Heart right ventricle (tissue), 16 donors: ENCODE data around the gene TUFM. TPM values are rescaled to one million over a fixed set of nuclear protein-coding genes. Genes with fewer than 3 reads are reported as not detected.

Source experiments
- ATAC-seq, 8 donors: fragments of 200-7000 bp; cut with Tn5 transposase; one replicate each; pipeline ENCODE4 v1.9.1; 2020; ENCODE audit warnings: mild to moderate bottlenecking in 8 of 8, moderate library complexity in 8 of 8, moderate number of reproducible peaks in 1 of 8
- DNase-seq, 2 donors: peaks; one replicate each; pipeline ENCODE4 v3.0.0-alpha.2; 2020
- H3K27ac ChIP-seq, 10 donors: fragments of 200-600 bp; sonication (generic) in 2 of 10; one replicate each; pipeline versions ENCODE4 v1.5.0 to v1.8.0; 2020 to 2022; ENCODE audit warnings: mild to moderate bottlenecking in 3 of 10
- H3K27me3 ChIP-seq, 7 donors: fragments of 200-600 bp; one replicate each; pipeline ENCODE4 v1.8.0; 2021 to 2022; ENCODE audit warnings: mild to moderate bottlenecking in 2 of 7
- H3K36me3 ChIP-seq, 9 donors: fragments of 200-600 bp; sonication (generic) in 1 of 9; one replicate each; pipeline versions ENCODE4 v1.5.0 to v1.8.0; 2020 to 2022; ENCODE audit warnings: mild to moderate bottlenecking in 2 of 9
- H3K4me1 ChIP-seq, 9 donors: fragments of 200-600 bp; sonication (generic) in 1 of 9; one replicate each; pipeline versions ENCODE4 v1.5.0 to v1.8.0; 2020 to 2022; ENCODE audit warnings: mild to moderate bottlenecking in 4 of 9
- H3K4me3 ChIP-seq, 10 donors: fragments of 200-600 bp; sonication (generic) in 2 of 10; one replicate each; pipeline versions ENCODE4 v1.5.0 to v1.8.0; 2020 to 2022; ENCODE audit warnings: mild to moderate bottlenecking in 7 of 10, moderate library complexity in 2 of 10
- H3K9me3 ChIP-seq, 11 donors: fragments of 200-600 bp in 10 of 11; sonication (generic) in 2 of 11; one replicate each; pipeline versions ENCODE4 v1.5.0 to v1.8.0; 2013 to 2022; ENCODE audit warnings: mild to moderate bottlenecking in 2 of 11, control low read depth in 1 of 11, moderate library complexity in 1 of 11
- WGBS, 2 donors: extraction: QIAGEN DNeasy Blood & Tissue Kit; methylation state at CpG; one replicate each; pipeline ENCODE4 v1.1.7; 2013; ENCODE audit warnings: inconsistent platforms in 1 of 2; 5-methylcytosine and 5-hydroxymethylcytosine counted together
- intact Hi-C, 10 donors: fragments of 100-400 bp; cut with DNase I; formaldehyde crosslinking; loops; one replicate each; pipeline versions ENCODE4 v1.11.1 to v1.14.2; 2022
- long read RNA-seq, 3 donors: library from polyadenylated mRNA; unstranded; transcript quantifications; one replicate each; pipeline ENCODE4 v2.0.0, GENCODE V29; 2020 to 2021
- polyA plus RNA-seq, 2 donors: library from polyadenylated mRNA; stranded (reverse); fragments of 200-250 nt; gene quantifications; one replicate each; pipeline ENCODE4 v1.2.3, GENCODE V29; 2013
- total RNA-seq, 10 donors: library from RNA; stranded (reverse); fragmentation: NEBNext Ultra II Directional in 3 of 10; extraction: Animal tissue kit (Norgen Biotek cat#: 25700) in 3 of 10; gene quantifications; one replicate each; pipeline versions ENCODE4 v1.2.1 to v1.2.4, GENCODE V29; 2021 to 2023
- TF ChIP-seq, protein P1 (sequence below), 9 donors: fragments of 200-600 bp; sonication (generic) in 2 of 9; IDR thresholded peaks; one replicate each; pipeline versions ENCODE4 v1.5.0 to v1.8.0; 2021 to 2022; ENCODE audit warnings: antibody characterized with exemption in 9 of 9, mild to moderate bottlenecking in 5 of 9, moderate library complexity in 1 of 9
- donor health status: Arrhythmogenic right ventricular cardiomyopathy.
- donor health status: ischemic (EF 13 %, LVEDD 7.1; RV severe dilation, severe dysfunction).
- donor health status: healthy with polysubstance abuse.
- donor health status: DM: no; HTN: yes; CAD: no.
- donor health status: DM: no; HTN: no; CAD: no.
- donor health status: ischemic (EF 25% LVEDD 6.9; RV normal size, moderate dysfunction).
- donor health status: ischemic (EF 25% LVEDD 5.7; RV mildly dilated, moderate dysfunction).
- donor health status: healthy.
- donor health status: DM: yes; HTN: yes; CAD: no.
- donor health status: Ischemic cardiomyopathy.
- donor health status: ischemic (EF 35%, LVEDD 5.7; RV mildly dilated, moderate dysfunction).
- donor health status: nonischemic (EF 11% LVEDD 7.7; RV severe dilation, severe dysfunction).
- donor health status: DM: yes; HTN: yes; CAD: no.
- donor health status: PGD.
- donor health status: ischemic (EF 29% LVEDD 5.4; RV normal size, mild dysfunction).
- donor health status: nonischemic (EF 23%, LVEDD 6.1; RV moderate dilation, normal function).

TUFM gene
- total RNA-seq (100 to 1,000 TPM; 193 to 250 (median 236) TPM), polyA plus RNA-seq (100 to 1,000 TPM; 286 to 362 TPM)
- long read RNA-seq, donor 1, transcript TUFM-201 (10 exons, 2,071 nt): major isoform, 473 of 547 reads
- long read RNA-seq, donor 1, transcript TUFM-204 (3 exons, 814 nt): minor isoform, 10 of 547 reads
- long read RNA-seq, donor 1, partial matches to known transcripts: 53 of 547 reads
- long read RNA-seq, donor 1, other reads (novel, unspliced or antisense): 11 of 547 reads
- long read RNA-seq, donor 2, transcript TUFM-201 (10 exons, 2,071 nt): major isoform, 532 of 609 reads
- long read RNA-seq, donor 2, partial matches to known transcripts: 60 of 609 reads
- long read RNA-seq, donor 2, other reads (novel, unspliced or antisense): 14 of 609 reads
- long read RNA-seq, donor 3, transcript TUFM-201 (10 exons, 2,071 nt): major isoform, 1,191 of 1,307 reads
- long read RNA-seq, donor 3, partial matches to known transcripts: 71 of 1,307 reads
- long read RNA-seq, donor 3, other reads (novel, unspliced or antisense): 45 of 1,307 reads

- peaks cover 5 to 27% (median 23%) of the 10 kb centered on the region in 9 donors for H3K4me1 ChIP-seq
- peak; percentile 98 to 99 for DNase-seq
- TF ChIP-seq, protein P1, sequence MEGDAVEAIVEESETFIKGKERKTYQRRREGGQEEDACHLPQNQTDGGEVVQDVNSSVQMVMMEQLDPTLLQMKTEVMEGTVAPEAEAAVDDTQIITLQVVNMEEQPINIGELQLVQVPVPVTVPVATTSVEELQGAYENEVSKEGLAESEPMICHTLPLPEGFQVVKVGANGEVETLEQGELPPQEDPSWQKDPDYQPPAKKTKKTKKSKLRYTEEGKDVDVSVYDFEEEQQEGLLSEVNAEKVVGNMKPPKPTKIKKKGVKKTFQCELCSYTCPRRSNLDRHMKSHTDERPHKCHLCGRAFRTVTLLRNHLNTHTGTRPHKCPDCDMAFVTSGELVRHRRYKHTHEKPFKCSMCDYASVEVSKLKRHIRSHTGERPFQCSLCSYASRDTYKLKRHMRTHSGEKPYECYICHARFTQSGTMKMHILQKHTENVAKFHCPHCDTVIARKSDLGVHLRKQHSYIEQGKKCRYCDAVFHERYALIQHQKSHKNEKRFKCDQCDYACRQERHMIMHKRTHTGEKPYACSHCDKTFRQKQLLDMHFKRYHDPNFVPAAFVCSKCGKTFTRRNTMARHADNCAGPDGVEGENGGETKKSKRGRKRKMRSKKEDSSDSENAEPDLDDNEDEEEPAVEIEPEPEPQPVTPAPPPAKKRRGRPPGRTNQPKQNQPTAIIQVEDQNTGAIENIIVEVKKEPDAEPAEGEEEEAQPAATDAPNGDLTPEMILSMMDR (IDR thresholded peaks at IDR 0.05): peak; percentile 34 to 86 (median 80)
- peak within 1 kb of the TSS; percentile 48 to 90 (median 88) for H3K27ac ChIP-seq
- H3K36me3 ChIP-seq: peaks cover 0 to 46% (median 31%) of the 10 kb centered on the region in 9 donors
- ATAC-seq: peak; percentile 98 to 99 (median 99)
- intact Hi-C loops: loop anchor here in 5 of 10 donors (1.0 to 5.0 kb wide), 5 partner anchors 17 to 101 kb away; partner anchors contain the start of genes SH2B1 (in 4 of the 5) and ATXN2L (in 1 of the 5)
- H3K9me3 ChIP-seq: no peaks in the 10 kb centered on the region
- WGBS, 2 donors: 0% methylated on average over 71 to 73 of the region's 73 CpGs
- peak within 1 kb of the TSS; percentile 79 to 94 (median 86) for H3K4me3 ChIP-seq
- no peaks in the 10 kb centered on the region for H3K27me3 ChIP-seq
These were observed at the start of gene TUFM for GRCh38 chr16:28846080-28846932. TSS of gene TUFM (minus strand) at chr16:28846348. CDS start at chr16:28846269, 79 bp downstream.

DNA sequence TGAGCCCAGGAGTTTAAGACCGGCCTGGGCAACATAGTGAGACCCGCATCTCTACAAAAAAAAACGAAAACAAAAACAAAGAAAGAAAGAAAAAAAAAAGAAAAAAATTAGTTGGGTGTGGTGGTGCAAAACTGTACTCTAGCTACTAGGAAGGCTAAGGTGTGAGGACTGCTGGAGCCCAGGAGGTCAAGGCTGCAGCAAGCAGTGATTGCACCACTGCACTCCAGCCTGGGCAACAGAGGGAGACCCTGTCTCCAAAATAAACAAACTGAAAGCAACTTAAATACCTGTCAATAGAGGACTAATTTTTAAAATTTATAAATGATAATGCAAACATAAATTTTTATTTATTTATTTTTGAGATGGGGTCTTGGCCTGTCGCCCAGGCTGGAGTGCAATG, 49.5 kb upstream of the TUFM start:
- H3K4me3 ChIP-seq: no peak overlapping the region
- 91 to 94% methylated on average over 4 of the region's 4 CpGs for WGBS, 2 donors
- H3K27me3 ChIP-seq: no peaks in the 10 kb centered on the region
- TF ChIP-seq, protein P1 (IDR thresholded peaks at IDR 0.05): no peak
- H3K27ac ChIP-seq: no peak overlapping the region
- intact Hi-C loops: no loop called here
- no peak for DNase-seq
- H3K4me1 ChIP-seq: no peaks in the 10 kb centered on the region
- H3K9me3 ChIP-seq: no peaks in the 10 kb centered on the region
- H3K36me3 ChIP-seq: peaks cover 0 to 12% (median 0%) of the 10 kb centered on the region in 9 donors
- ATAC-seq: no peak

DNA sequence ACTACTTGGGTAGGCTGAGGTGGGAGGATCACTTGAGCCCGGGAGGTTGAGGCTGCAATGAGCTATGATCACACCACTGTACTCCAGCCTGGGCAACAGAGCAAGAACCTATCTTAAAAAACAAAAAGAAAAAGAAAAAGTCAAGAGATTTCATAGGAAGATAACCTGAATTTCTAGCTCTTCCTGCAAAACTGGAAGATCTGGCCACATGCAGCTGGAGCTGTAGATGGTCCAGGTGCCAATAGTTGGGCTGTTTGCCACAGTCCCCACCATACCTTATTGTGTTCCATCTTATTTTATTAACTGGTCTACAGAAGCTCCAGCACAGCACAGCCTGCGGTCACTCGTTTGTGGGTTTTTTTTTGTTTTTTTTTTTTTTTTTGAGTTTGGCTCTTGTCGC, 47.1 kb upstream of the TUFM start:
- no peak for ATAC-seq
- intact Hi-C loops: no loop called here
- no peak for DNase-seq
- Histone ChIP-seq H3K4me1 (no peaks in the 10 kb centered on the region), H3K27me3 (no peaks in the 10 kb centered on the region), H3K27ac (no peak overlapping the region), H3K36me3 (peaks cover 0 to 7% (median 0%) of the 10 kb centered on the region in 9 donors), H3K9me3 (no peaks in the 10 kb centered on the region), H3K4me3 (no peak overlapping the region)
- TF ChIP-seq, protein P1 (IDR thresholded peaks at IDR 0.05): no peak
- WGBS, 2 donors: 91 to 95% methylated on average over 4 of the region's 4 CpGs
